Urothelium cell line (cell line): ENCODE data around the gene VAMP8.
"Not testable (repeated sequence)": the region's sequence is repeated elsewhere in the genome, so short reads cannot be mapped to it uniquely, and the experiment has no call there.

Experiments
- DNase-seq: peaks from one replicate; pipeline ENCODE4 v3.0.0; 2011; ENCODE audit warnings: low spot score, mixed read lengths
- FAIRE-seq: peaks from 2 replicates; lab custom pipeline; 2011; peaks lifted over from hg19 to GRCh38; lab: Jason Lieb, UNC

The VAMP8 gene

DNA sequence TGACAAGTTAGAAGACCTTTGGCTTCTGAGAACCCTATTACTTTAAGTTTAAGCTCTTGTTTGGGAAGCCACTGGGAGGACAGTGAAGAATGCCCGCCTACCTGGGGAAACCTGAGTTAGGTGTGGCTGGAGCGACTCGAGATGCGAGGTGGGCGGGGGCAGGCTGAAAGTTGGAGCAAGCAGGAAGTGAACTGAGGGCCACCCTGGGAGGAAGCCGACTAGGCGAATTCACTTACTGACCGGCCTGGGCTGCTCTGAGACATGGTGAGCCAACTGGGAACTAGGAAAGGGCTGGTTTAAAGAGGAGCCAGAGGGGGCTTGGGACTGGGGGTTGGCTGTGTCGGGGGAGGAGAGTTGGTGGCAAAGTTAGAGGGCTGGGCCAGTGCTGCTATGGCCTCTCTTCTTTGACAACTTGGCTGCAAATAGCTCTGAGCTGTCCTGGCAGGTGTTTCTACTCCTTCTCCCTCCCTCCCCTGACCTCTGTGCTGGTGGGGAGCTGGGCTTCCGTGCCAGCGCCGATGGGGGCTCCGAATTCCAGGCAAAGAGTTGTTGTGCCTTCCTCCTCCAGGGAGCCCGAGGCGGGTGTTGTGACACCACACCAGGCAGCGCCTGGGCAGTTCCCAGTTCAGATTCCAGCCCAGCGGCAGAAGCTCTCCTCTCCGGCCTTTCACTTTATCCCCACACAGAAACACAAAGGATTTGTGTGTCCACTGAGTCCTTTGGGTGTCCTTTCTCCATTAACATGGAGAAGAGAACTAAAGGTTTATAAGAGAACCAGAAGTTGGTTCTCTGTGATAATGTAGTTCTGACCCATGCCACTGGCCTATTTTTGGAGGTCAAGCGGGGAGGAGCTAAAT, at the start of gene VAMP8:
Gene VAMP8 (plus strand): TSS at position 201 of the 857 bp plus-strand sequence. CDS start 61 bp downstream, at position 262.
- FAIRE-seq = no peak

DNA sequence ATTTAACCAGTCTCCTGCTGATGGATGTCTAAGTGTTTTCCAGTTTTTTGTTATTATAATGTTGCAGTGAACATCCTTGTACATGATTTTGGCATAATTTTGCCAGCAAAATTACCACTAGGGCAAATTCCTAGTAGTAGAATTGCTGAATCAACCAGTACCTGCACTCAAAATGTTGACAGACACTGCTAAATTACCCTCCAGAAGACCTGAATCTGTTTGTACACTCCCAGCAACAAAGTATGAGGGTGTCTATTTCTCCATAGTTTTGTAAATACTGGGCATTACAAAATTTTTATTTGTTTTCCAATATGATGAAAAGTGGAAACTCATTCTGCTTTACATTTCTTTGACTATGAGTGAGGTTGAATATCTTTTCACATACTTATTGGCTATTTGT, 49.6 kb upstream of the VAMP8 start:
- FAIRE-seq = no peak
- DNase-seq = no peak

More for the DNA sequence above, at the start of gene VAMP8:
- peak; percentile 62 for DNase-seq

DNA sequence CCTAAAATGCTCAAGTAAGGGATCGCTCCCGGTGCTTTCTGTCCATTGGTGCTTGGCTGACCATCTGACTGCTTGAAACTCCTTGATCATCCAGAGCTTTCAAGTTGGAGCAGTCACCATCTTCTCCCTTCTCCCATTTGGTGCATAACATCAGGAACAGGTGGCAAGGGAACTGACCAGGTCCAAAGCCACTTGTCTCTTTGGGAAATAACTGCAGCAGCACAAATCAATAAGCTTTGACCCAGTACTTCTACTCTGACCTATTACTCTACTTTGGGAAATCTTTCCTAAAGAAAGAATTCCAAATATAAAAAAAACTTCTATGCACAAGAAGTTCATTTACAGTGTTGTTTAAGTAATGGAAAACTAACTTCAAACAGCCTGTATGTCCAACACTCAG, 49.0 kb upstream of the VAMP8 start:
- no peak for FAIRE-seq
- no peak for DNase-seq

DNA sequence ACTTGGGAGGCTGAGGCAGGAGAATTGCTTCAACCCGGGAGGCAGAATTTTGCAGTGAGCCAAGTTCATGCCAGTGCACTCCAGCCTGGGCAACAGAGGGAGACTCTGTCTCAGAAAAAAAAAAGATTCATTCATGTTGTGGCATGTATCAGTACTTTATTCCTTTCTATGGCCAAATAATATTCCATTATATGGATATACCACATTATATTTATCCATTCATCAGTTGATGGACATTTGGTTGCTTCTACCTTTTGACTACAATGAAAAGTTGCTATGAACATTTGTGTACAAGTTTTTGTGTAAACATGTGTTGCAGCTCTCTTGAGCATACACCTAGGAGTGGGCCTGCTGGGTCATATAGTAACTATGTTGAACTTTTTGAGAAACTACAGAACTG, 47.6 kb upstream of the VAMP8 start:
- FAIRE-seq (no peak), DNase-seq (no peak)

DNA sequence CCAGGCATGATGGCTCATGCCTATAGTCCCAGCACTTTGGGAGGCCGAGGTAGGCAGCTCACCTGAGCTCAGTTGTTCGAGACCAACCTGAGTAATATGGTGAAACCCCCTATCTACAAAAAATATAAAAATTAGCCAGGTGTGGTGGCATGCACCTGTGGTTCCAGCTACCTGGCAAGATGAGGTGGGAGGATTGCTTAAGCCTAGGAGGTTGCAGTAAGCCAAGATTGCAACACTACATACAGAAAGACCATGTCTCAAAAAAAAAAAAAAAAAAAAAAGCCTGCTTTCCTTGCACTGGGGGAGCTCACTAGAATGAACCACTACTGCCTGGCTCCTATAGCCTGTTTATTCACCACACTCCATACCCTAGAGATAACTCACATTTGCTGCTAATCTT, 45.8 kb upstream of the VAMP8 start:
- FAIRE-seq (no peak), DNase-seq (no peak)

DNA sequence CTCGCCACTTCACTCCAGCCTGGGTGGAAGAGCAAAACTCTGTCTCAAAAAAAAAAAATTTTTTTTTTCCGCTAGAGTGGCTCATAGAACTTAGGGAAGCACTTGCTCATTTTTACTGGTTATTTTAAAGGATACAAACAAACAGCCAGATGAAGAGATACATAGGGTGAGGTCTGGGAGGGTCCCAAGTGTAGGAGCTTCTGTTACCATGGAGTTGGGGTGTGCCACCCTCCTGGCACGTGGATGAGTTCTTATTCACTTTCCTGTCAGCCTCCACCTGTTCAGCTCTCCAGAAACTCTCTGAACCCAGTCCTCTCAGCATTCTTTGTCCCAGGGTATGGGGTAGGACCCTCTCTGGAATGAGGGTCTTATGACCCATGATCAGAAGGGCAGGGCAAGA, 43.3 kb upstream of the VAMP8 start:
- FAIRE-seq = no peak
- no peak for DNase-seq

DNA sequence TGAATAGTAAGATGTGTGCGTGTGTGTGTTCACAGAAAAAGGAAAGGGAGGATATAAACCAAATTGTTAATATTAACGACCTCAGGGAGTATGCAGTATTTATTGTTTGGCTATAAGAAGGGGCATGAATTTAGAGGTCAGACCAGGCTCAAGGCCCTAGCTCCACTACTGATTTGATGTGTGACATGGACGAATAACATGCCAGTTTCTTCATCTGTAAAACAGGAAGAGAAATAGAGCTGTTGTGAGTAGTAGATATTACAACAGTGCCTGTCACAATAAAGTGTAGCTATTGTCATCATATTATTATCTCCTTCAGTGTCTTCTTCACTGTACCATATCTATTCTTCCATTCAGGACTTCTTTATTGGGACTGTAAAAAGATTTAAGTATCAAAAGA, 42.5 kb upstream of the VAMP8 start:
- DNase-seq (no peak), FAIRE-seq (no peak)

DNA sequence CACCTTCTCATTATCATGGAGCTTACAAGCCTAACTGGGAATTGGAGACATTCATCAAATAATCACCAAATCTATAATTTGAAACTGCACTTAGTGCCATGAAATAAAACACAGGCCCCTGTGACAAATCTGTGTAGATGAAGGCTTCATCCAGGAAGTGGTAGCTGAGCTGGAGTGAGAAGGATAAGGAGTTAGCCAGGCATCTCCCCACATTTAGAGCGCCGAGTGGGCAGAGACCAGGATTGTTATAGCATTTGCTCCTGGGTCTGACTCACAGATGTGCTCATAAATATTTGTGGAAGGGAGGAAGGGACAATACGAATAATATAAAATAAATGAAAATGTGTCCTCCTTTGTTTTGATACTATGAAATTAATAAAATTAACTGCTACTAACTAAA, 40.9 kb upstream of the VAMP8 start:
- no peak for FAIRE-seq
- peak; percentile 39 for DNase-seq

DNA sequence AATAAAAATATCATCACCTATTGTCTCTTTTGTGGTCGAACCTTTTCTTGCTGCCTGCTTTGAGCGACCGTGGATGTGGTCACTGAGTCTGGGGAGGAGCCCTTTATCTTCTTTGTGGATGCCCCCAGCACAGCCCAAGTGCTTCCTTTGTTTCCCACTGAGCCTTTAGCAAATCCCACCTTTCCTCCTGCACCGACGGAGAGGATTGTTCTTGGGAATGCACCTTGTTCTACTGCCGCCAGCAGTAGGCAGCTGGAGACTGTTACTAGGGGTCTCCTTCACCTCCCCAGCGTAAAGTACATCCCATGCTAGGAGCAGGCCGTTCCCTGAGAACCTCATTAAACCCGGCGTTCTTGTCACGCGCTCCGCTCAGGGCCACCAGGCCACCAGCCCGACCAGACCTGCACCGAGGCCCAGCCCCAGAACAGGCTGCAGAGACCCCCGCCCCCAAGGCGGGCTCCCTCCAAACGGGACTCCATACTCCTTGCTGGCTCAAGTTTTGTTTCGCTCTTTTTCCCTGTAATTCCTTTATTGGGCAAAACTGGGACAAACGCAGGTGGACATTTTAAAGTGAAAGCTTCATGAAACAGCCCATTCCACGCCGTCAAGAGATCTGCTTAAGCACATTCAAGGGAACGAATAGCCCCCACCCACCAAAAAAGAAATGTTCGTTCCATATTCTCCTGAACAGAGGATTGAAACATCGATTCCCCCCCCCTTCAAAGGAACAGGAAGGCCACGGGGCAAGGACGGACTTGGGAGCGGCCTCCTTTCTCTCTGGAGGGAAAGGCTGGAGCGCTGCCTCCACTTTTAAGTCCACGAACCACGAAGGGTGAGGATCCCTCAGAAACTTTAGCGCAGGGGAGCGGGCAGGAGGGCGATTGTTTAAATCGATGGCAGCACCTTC, 39.5 kb upstream of the VAMP8 start:
- DNase-seq = peak; percentile 44

DNA sequence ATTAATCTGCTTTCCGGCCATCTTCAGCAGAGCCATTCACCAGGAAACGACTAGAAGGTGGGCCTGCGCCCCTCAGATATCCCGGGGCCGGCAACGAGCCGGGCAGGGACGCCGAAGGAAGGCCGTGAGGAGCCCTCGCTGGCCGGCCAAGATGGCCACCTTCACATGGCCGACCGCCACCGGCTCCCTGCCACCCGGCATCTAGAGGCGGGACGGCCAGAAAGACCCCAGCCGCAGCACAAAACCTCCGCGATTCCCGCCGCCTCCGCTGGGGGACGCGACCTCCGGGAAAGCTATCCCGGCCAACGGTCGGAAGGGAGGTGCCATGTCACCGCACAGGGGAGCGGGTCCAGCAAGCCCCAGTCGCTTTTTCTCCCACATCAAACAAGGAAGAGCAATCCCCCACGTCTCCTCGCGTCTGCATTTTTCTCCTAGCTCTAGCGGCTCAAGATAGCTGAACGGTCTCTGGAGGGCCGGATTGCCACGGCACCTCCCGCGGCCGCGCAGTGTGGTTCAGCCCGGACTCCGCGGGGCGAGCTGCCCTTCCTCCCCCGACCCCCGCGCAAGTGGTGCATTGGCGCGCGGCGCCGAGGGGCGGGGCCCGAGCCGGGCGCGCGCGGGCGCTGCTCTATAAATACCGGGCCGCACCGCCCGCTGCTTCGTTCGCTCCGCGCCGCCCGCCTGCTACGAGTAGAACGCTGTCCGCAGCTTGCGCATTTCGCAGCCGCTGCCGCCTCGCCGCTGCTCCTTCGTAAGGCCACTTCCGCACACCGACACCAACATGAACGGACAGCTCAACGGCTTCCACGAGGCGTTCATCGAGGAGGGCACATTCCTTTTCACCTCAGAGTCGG, 38.7 kb upstream of the VAMP8 start, which contains the start of gene MAT2A:
Gene MAT2A (plus strand): TSS at position 662 of the 854 bp plus-strand sequence. CDS start 120 bp downstream, at position 782.
- DNase-seq (peak; percentile 94), FAIRE-seq (no peak)

More for the DNA sequence above, 39.5 kb upstream of the VAMP8 start:
- no peak for FAIRE-seq

DNA sequence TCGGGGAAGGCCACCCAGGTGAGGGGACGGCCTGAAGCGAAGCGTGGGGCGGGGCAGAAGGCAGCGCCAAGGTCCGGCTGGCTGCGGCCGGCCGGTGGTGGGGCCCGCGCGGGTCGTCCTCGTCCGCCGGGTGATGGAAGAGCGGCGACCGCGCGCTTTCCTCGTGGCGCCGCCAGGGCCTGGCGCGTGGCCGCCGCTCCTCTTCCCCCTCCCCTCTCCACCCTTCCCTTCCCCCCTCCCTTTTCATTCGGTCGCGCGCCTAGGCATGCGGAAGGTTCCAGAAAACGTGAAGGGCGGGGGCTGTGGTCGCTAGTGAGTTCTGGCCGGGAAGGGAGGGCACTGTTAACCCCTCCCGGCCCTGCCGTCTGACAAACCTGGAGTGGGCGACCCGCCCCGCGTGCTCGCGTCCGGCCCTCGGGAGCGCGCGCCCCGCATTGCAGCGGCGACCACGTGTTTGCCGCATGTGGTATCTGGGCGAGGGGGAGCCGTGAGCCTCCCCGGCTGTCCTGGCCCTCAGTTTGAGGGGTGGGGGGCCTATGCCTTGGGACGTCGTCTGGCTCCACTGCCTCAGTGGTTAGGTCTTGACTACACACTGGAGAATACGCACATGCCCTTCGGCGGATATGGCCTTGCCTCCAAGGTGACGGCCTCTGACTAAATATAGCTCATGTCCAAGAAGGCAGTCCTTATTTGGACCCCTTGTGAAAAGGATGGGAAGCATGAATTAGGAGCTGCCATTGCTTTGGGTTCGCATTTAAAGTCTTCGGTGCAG, 37.8 kb upstream of the VAMP8 start:
- FAIRE-seq (no peak), DNase-seq (peak; percentile 73)

DNA sequence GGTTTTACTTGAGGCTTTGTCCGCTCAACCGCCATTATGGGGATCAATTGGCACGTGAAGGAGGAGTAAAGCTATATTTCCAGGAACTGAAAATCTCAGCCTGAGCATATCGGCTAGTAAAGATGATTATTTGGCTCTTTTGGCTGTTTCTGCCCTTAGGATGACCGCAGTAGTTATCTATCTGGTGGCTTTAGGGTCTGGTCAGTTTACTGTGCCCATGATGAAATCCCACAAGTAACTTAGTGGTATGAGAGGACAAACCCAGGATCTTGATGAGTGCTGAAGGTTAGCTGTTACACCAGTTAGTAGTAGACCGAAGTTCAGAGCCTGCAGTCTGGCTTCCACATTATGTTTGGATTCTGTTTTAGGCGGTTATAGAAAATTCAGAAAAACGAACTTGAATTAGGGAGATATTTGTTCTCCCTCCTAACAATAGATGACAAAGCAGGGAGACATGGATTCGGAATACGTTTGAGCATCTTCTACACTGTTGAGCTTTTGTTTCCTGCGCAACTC, 37.2 kb upstream of the VAMP8 start:
- DNase-seq (no peak), FAIRE-seq (no peak)

DNA sequence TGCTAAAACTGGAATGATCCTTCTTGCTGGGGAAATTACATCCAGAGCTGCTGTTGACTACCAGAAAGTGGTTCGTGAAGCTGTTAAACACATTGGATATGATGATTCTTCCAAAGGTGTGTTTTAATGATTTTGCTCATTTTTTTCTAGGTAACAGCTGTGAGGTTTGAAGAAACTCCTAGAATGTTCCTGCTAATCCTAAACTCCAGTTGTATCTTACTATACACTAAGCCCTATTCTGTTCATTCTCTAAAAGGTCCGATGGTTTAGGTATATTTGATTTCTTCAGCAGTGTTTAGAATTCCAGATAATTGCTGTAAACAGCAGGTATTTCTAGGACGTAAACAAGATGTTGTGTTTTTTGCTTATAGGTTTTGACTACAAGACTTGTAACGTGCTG, 36.1 kb upstream of the VAMP8 start:
- DNase-seq (no peak), FAIRE-seq (no peak)

DNA sequence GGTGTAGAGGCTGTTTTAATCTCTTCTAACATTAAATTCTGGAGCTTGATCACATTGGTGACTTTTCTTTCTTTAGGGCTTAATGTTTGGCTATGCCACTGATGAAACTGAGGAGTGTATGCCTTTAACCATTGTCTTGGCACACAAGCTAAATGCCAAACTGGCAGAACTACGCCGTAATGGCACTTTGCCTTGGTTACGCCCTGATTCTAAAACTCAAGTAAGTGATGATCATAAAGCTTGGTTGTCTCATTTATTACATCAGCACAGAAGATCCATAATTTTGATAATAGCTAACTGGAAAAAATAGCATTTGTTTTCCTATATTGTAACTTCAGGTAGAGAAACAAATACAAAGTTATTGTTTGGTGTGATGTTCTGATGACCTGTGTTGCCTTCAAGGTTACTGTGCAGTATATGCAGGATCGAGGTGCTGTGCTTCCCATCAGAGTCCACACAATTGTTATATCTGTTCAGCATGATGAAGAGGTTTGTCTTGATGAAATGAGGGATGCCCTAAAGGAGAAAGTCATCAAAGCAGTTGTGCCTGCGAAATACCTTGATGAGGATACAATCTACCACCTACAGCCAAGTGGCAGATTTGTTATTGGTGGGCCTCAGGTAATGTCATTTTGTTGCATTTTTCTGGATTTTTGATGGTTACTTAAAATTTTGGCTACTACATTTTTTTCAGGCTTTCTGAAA, 35.5 kb upstream of the VAMP8 start:
- no peak for DNase-seq

DNA sequence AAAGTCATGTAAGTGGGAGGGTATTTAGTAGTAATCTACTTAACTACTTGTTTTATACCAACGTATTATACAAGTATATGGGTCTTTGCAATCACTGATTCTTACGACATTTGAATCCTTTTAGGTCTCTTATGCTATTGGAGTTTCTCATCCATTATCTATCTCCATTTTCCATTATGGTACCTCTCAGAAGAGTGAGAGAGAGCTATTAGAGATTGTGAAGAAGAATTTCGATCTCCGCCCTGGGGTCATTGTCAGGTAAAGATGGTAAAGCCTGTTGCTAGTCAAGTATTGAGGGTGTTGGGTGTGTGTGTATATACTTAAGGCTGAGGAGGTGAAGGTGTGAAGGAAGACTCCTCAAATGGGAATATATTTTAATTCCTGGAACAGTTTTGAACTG, 34.6 kb upstream of the VAMP8 start:
- no peak for DNase-seq
- FAIRE-seq = no peak

More for the DNA sequence above, 35.5 kb upstream of the VAMP8 start:
- FAIRE-seq = no peak

DNA sequence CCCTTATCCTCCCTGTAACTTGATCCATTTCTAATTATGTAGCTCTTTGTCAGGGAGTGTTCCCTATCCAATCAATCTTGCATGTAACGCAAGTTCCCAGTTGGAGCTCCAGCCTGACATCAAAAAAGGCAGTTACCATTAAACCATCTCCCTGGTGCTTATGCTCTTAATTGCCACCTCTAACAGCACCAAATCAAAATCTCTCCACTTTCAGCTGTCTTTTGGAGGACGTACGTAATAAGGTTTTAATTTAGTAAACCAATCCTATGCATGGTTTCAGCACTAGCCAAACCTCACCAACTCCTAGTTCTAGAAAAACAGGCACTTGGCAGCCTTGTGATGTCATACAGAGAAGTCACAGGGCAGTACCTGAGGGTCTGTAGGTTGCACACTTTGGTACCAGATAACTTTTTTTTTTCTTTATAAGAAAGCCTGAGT, 33.1 kb upstream of the VAMP8 start:
- DNase-seq, FAIRE-seq: not testable (repeated sequence)

DNA sequence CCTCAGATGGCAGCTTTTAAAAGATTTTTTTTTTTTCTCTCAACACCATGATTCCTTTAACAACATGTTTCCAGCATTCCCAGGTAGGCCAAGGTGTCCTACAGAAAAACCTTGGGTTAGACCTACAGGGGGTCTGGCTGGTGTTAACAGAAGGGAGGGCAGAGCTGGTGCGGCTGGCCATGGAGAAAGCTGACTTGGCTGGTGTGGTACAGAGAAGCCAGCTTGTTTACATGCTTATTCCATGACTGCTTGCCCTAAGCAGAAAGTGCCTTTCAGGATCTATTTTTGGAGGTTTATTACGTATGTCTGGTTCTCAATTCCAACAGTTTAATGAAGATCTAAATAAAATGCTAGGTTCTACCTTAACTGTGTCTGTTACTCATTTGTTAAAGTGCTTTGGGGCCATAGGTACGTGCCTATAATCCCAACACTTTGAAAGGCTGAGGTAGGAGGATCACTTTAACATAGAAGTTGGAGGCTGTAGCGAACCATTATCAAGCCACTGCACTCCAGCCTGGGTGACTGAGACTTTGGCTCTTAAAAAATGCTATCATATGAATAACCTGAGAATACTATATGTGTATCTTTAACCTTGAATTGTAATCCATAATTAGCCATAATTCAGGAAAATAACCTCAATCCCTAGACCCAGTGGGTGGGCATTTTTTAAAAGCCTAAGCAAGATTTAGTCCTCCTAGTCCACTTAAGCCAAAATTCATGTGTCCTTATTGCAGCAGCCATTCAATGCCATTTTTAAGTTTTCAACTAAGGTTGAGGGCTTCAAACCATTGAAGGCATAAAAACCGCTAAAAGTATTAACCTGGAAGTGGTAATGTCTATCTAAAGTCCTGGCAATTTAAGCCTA, 32.2 kb upstream of the VAMP8 start:
- not testable (repeated sequence) for DNase-seq, FAIRE-seq

DNA sequence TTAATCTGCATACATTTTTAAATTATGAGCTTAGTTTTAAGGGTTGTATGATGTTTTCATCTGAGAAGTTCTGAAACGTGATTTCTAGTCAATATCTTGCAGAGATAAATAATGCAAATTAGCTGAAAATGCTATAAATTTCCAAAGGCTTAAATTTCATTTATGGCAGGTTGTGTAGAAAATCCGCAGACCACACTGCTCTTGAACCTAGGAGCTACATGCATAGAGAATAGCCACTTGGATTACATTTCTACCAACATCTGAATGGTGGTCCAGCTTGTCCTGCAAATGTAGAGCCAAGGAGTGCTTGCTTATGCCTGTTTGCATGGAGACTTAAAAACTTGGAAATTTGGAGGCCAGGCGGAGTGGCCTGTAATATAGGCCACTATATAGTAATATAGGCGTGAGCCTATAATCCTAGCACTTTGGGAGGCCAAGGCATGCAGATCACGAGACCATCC, 31.6 kb upstream of the VAMP8 start:
- FAIRE-seq (no peak), DNase-seq (no peak)
